GM18519 (cell line): Measurements from ENCODE around the gene DNMT1.
"Not testable (repeated sequence)": the region's sequence is repeated elsewhere in the genome, so short reads cannot be mapped to it uniquely, and the experiment has no call there.

Experiments used
- ATAC-seq: cut with Tn5 transposase; IDR thresholded peaks from one replicate; pipeline ENCODE4 v1.9.1; 2021; ENCODE audit warnings: mild to moderate bottlenecking, moderate library complexity; ENCODE audit not compliant: unreplicated experiment, low FRiP score

The DNMT1 gene

GRCh38 chr19:10187315-10187714, 7.4 kb downstream of the DNMT1 start:
- no peak for ATAC-seq

- no peak for ATAC-seq
Observed at GRCh38 chr19:10184636-10185035, 10.1 kb downstream of the DNMT1 start.

- ATAC-seq, result no peak
Observed at GRCh38 chr19:10183926-10184325, 10.8 kb downstream of the DNMT1 start.

- ATAC-seq, result no peak
Observed at GRCh38 chr19:10182847-10183246, 11.9 kb downstream of the DNMT1 start.

GRCh38 chr19:10182076-10182475, 12.7 kb downstream of the DNMT1 start:
- ATAC-seq, result no peak

- ATAC-seq, result no peak
Observed at GRCh38 chr19:10180459-10180858, 14.3 kb downstream of the DNMT1 start.

- ATAC-seq, result not testable (repeated sequence)
Observed at GRCh38 chr19:10180024-10180423, 14.7 kb downstream of the DNMT1 start.

- ATAC-seq, result no peak
Observed at GRCh38 chr19:10173527-10173926, 21.2 kb downstream of the DNMT1 start.

GRCh38 chr19:10168386-10168948, 26.3 kb downstream of the DNMT1 start:
- no peak for ATAC-seq

- ATAC-seq, result no peak
Observed at GRCh38 chr19:10167459-10167858, 27.3 kb downstream of the DNMT1 start.

- ATAC-seq, result not testable (repeated sequence)
Observed at GRCh38 chr19:10166501-10166900, 28.3 kb downstream of the DNMT1 start.

GRCh38 chr19:10166046-10166445, 28.7 kb downstream of the DNMT1 start:
- ATAC-seq, result no peak

GRCh38 chr19:10163536-10163935, 31.2 kb downstream of the DNMT1 start:
- ATAC-seq, result no peak

GRCh38 chr19:10159610-10160009, 35.1 kb downstream of the DNMT1 start:
- no peak for ATAC-seq

GRCh38 chr19:10158485-10158884, 36.3 kb downstream of the DNMT1 start:
- no peak for ATAC-seq

- no peak for ATAC-seq
Observed at GRCh38 chr19:10158071-10158470, 36.7 kb downstream of the DNMT1 start.

- no peak for ATAC-seq
Observed at GRCh38 chr19:10155839-10156238, 38.9 kb downstream of the DNMT1 start.

GRCh38 chr19:10152100-10152499, 42.7 kb downstream of the DNMT1 start:
- no peak for ATAC-seq

GRCh38 chr19:10151521-10151920, 43.2 kb downstream of the DNMT1 start:
- ATAC-seq, result no peak

GRCh38 chr19:10149427-10149826, 45.3 kb downstream of the DNMT1 start:
- ATAC-seq, result no peak

GRCh38 chr19:10146142-10146541, 48.6 kb downstream of the DNMT1 start:
- ATAC-seq, result no peak

- no peak for ATAC-seq
Observed at GRCh38 chr19:10145031-10145430, 49.7 kb downstream of the DNMT1 start.

GRCh38 chr19:10144361-10144760, 50.4 kb downstream of the DNMT1 start:
- no peak for ATAC-seq
